Large intestine (tissue), 12 donors: ENCODE data around the gene PSMB1. TPM values are rescaled to one million over a fixed set of nuclear protein-coding genes. Genes with fewer than 3 reads are reported as not detected.

Experiments
- DNase-seq, 2 donors: peaks; one replicate each; pipeline versions ENCODE4 v3.0.0 to v3.0.0-alpha.2; 2013
- H3K27ac ChIP-seq: one replicate; pipeline ENCODE4 v1.5.1; 2013; ENCODE audit warnings: low read length
- H3K27me3 ChIP-seq: 2 replicates; pipeline ENCODE4 v1.6.1; 2013; ENCODE audit warnings: low read length; ENCODE audit not compliant: control insufficient read depth, insufficient read depth
- H3K36me3 ChIP-seq: 2 replicates; pipeline ENCODE4 v1.6.1; 2013; ENCODE audit warnings: low read length; ENCODE audit not compliant: control insufficient read depth, insufficient read depth
- H3K4me1 ChIP-seq: one replicate; pipeline ENCODE4 v1.6.1; 2013; ENCODE audit warnings: low read length; ENCODE audit not compliant: control insufficient read depth, insufficient read depth
- H3K4me3 ChIP-seq: one replicate; pipeline ENCODE4 v1.5.1; 2013; ENCODE audit warnings: low read length
- H3K9me3 ChIP-seq: one replicate; pipeline ENCODE4 v1.6.1; 2013; ENCODE audit warnings: mild to moderate bottlenecking, low read depth, low read length, moderate library complexity; ENCODE audit not compliant: control insufficient read depth
- WGBS: methylation state at CpG from one replicate; pipeline ENCODE4 v1.1.5; 2013; ENCODE audit warnings: low lambda C conversion rate; ENCODE audit not compliant: insufficient coverage; 5-methylcytosine and 5-hydroxymethylcytosine counted together
- long read RNA-seq, 11 donors: transcript quantifications; one replicate each; lab custom pipeline, GENCODE V29; 2026
- polyA plus RNA-seq: library from polyadenylated mRNA; unstranded; fragments of 120-200 nt; gene quantifications from one replicate; pipeline ENCODE4 v1.2.1, GENCODE V29; 2013

The PSMB1 gene
- 188 TPM for polyA plus RNA-seq
- long read RNA-seq, donor 1, transcript PSMB1-202 (5 exons, 1,939 nt) = minor isoform, 9 of 72 reads
- long read RNA-seq, donor 1, transcript PSMB1-201 (6 exons, 928 nt) = major isoform, 63 of 72 reads
- long read RNA-seq, donor 1, partial matches to known transcripts = 0 of 72 reads
- long read RNA-seq, donor 1, other reads (novel, unspliced or antisense) = 0 of 72 reads
- long read RNA-seq, donor 2, transcript PSMB1-202 (5 exons, 1,939 nt) = minor isoform, 29 of 193 reads
- long read RNA-seq, donor 2, transcript PSMB1-201 (6 exons, 928 nt) = major isoform, 133 of 193 reads
- long read RNA-seq, donor 2, partial matches to known transcripts = 13 of 193 reads
- long read RNA-seq, donor 2, other reads (novel, unspliced or antisense) = 18 of 193 reads
- long read RNA-seq, donor 3, transcript PSMB1-202 (5 exons, 1,939 nt) = minor isoform, 21 of 215 reads
- long read RNA-seq, donor 3, transcript PSMB1-201 (6 exons, 928 nt) = major isoform, 144 of 215 reads
- long read RNA-seq, donor 3, partial matches to known transcripts = 25 of 215 reads
- long read RNA-seq, donor 3, other reads (novel, unspliced or antisense) = 25 of 215 reads
- long read RNA-seq, donor 4, transcript PSMB1-201 (6 exons, 928 nt) = major isoform, 14 of 14 reads
- long read RNA-seq, donor 4, partial matches to known transcripts = 0 of 14 reads
- long read RNA-seq, donor 4, other reads (novel, unspliced or antisense) = 0 of 14 reads
- long read RNA-seq, donor 5, transcript PSMB1-201 (6 exons, 928 nt) = major isoform, 65 of 94 reads
- long read RNA-seq, donor 5, transcript PSMB1-202 (5 exons, 1,939 nt) = minor isoform, 12 of 94 reads
- long read RNA-seq, donor 5, partial matches to known transcripts = 9 of 94 reads
- long read RNA-seq, donor 5, other reads (novel, unspliced or antisense) = 8 of 94 reads
- long read RNA-seq, donor 6, transcript PSMB1-202 (5 exons, 1,939 nt) = minor isoform, 8 of 140 reads
- long read RNA-seq, donor 6, transcript PSMB1-201 (6 exons, 928 nt) = major isoform, 105 of 140 reads
- long read RNA-seq, donor 6, partial matches to known transcripts = 18 of 140 reads
- long read RNA-seq, donor 6, other reads (novel, unspliced or antisense) = 9 of 140 reads
- long read RNA-seq, donor 7, transcript PSMB1-201 (6 exons, 928 nt) = major isoform, 55 of 69 reads
- long read RNA-seq, donor 7, transcript PSMB1-202 (5 exons, 1,939 nt) = minor isoform, 8 of 69 reads
- long read RNA-seq, donor 7, partial matches to known transcripts = 0 of 69 reads
- long read RNA-seq, donor 7, other reads (novel, unspliced or antisense) = 6 of 69 reads
- long read RNA-seq, donor 8, transcript PSMB1-201 (6 exons, 928 nt) = major isoform, 152 of 215 reads
- long read RNA-seq, donor 8, transcript PSMB1-202 (5 exons, 1,939 nt) = minor isoform, 25 of 215 reads
- long read RNA-seq, donor 8, partial matches to known transcripts = 16 of 215 reads
- long read RNA-seq, donor 8, other reads (novel, unspliced or antisense) = 22 of 215 reads
- long read RNA-seq, donor 9, transcript PSMB1-202 (5 exons, 1,939 nt) = minor isoform, 17 of 167 reads
- long read RNA-seq, donor 9, transcript PSMB1-201 (6 exons, 928 nt) = major isoform, 129 of 167 reads
- long read RNA-seq, donor 9, partial matches to known transcripts = 6 of 167 reads
- long read RNA-seq, donor 9, other reads (novel, unspliced or antisense) = 15 of 167 reads
- long read RNA-seq, donor 10, transcript PSMB1-202 (5 exons, 1,939 nt) = minor isoform, 15 of 170 reads
- long read RNA-seq, donor 10, transcript PSMB1-201 (6 exons, 928 nt) = major isoform, 122 of 170 reads
- long read RNA-seq, donor 10, partial matches to known transcripts = 27 of 170 reads
- long read RNA-seq, donor 10, other reads (novel, unspliced or antisense) = 6 of 170 reads
- long read RNA-seq, donor 11, transcript PSMB1-201 (6 exons, 928 nt) = major isoform, 80 of 146 reads
- long read RNA-seq, donor 11, transcript PSMB1-202 (5 exons, 1,939 nt) = minor isoform, 11 of 146 reads
- long read RNA-seq, donor 11, partial matches to known transcripts = 34 of 146 reads
- long read RNA-seq, donor 11, other reads (novel, unspliced or antisense) = 21 of 146 reads

DNA sequence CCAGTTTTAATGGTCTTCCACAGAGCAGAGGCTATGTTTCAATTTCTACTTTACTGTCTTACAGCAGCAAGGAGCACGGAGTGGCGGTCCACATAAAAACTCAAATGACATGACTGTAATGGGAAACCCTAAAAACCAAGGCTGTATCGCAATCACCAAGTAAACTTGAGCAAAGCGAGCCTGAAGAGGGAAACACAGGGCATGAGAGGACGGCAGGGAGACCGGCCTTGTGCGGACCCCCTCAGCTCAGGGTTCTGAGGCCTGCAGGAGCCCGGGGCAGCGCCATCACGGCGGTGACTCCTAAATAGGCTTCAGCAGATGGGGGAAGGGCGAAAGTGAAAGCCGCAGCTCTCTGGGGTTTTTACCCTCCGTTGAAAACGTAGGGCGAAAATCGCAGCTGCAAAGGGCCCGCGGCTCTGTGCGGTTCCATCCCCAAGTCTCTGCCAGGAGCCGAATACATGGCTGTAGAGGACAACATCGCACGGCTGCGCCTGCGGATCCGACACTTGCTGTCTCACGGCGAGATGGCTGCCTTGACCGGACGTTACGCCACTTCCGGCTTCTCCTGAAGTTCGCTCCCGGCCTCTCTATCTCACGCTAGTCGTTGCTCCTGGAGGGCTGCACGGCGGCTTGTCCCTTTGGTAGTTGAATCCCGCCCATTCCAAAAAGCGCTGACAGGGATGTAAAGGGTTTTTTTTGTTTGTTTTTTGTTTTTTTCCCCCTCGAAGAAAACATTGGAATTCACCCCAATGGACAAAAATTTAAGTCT, at the start of gene PSMB1:
Gene PSMB1 (minus strand): TSS at position 543 of the 769 bp plus-strand sequence. CDS start 65 bp downstream, at position 478.
- H3K36me3 ChIP-seq = peaks cover 21% of the 10 kb centered on the region
- H3K4me3 ChIP-seq = peak within 1 kb of the TSS; percentile 72
- peaks cover 15% of the 10 kb centered on the region for H3K4me1 ChIP-seq
- H3K27ac ChIP-seq = peak within 1 kb of the TSS; percentile 90
- H3K27me3 ChIP-seq = no peaks in the 10 kb centered on the region
- peak; percentile 94 to 95 for DNase-seq
- H3K9me3 ChIP-seq = no peaks in the 10 kb centered on the region
- WGBS = no CpG with 5 or more reads among the region's 41 CpGs

DNA sequence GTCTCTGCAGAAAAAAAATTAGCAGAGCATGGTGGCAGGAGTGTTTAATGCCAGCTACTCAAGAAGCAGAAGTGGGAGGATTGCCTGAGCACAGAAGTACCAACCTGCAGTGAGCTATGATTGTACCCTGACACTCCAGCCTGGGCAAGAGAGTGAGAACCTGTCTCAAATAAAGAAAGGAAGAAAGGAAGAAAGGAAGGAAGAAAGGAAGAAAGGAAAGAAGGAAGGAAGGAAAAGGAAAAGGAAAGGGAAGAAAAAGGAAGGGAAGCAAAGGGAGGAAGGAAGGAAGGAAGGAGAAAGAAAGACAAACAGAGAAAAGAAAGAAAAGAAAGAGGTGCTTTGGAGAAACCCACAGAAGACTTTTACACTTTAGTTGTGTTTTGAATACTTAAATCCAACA, 44.2 kb upstream of the PSMB1 start:
- DNase-seq = no peak
- Histone ChIP-seq H3K4me1 (no peaks in the 10 kb centered on the region), H3K9me3 (no peaks in the 10 kb centered on the region), H3K36me3 (no peaks in the 10 kb centered on the region), H3K4me3 (no peak overlapping the region), H3K27ac (no peak overlapping the region), H3K27me3 (no peaks in the 10 kb centered on the region)

DNA sequence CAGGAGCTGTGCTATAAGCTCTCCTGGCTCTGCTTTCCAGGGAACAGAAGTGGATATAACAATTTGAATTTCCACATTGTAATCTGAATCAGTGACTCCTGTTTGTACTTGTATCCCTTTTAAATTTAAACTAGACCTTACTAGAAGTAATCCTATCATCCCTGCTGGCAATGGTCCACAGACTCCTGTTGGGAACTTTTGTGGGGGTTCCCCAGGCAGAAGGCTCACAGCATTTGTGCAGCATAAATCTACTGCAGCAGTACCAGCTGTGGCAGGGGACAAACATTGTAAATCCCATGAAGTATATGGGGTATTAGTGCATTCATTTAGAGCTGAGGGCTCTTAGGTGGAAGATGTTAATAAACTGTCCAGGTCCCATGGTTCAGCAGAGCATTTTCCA, 43.3 kb upstream of the PSMB1 start:
- no peaks in the 10 kb centered on the region for H3K4me1 ChIP-seq
- no peaks in the 10 kb centered on the region for H3K9me3 ChIP-seq

DNA sequence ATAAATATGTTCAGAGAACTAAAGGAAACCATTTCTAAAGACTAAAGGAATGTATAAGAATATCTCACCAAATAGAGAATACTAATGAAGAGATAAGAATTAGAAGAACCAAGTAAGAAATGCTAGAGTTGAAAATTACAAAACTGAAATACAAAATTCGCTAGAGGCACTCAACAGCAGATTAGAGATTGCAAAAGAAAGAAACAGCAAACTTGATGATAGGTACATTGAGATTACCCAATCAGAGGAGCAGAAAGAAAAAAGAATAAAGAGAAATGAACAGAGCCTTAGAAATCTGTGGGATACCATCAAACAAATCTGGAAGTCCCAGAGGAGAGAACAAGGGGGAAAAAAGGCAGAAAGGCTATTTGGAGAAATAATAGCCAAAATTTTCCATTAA, 37.6 kb upstream of the PSMB1 start:
- WGBS = no CpG with 5 or more reads among the region's 1 CpG
- H3K27me3 ChIP-seq = no peaks in the 10 kb centered on the region
- DNase-seq = no peak

More for the DNA sequence above, 43.3 kb upstream of the PSMB1 start:
- DNase-seq = no peak
- no peaks in the 10 kb centered on the region for H3K36me3 ChIP-seq
- no peaks in the 10 kb centered on the region for H3K27me3 ChIP-seq
- no peak overlapping the region for H3K4me3 ChIP-seq
- no peak overlapping the region for H3K27ac ChIP-seq

DNA sequence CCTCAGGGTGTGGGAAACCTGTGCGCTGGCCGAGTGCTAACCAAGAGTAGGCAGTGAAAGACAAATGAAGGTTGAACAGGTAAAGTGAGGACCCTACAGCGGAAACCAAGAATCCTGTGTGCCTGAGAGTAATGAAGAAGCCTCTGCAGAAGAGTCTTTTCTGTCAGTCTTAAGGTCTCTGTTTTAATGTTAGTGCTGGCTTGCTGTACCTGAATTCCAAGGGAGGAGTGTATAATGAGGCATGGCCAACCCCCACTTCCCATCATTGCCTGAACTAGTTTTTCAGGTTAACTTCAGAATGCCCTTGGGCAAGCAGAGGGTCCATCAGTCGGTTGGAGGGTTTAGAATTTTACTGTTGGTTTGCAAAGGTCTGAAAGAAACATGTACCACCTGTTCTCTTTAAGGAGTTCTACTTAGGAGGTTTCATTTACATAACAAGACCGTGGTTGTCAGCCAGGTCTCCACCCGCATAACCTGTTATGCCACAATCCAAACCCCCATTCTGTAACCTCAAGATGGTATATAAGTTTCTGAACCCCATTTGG, 31.9 kb upstream of the PSMB1 start:
- Histone ChIP-seq H3K4me1 (peaks cover 4% of the 10 kb centered on the region), H3K27me3 (no peaks in the 10 kb centered on the region), H3K4me3 (peak overlapping the region; percentile 69), H3K9me3 (no peaks in the 10 kb centered on the region), H3K36me3 (peaks cover 14% of the 10 kb centered on the region), H3K27ac (peak overlapping the region; percentile 85)
- DNase-seq = peak; percentile 23 to 53
- 0% methylated on average over 1 of the region's 6 CpGs for WGBS

More for the DNA sequence above, 37.6 kb upstream of the PSMB1 start:
- Histone ChIP-seq H3K36me3 (no peaks in the 10 kb centered on the region), H3K4me1 (no peaks in the 10 kb centered on the region), H3K27ac (no peak overlapping the region), H3K9me3 (no peaks in the 10 kb centered on the region), H3K4me3 (no peak overlapping the region)

DNA sequence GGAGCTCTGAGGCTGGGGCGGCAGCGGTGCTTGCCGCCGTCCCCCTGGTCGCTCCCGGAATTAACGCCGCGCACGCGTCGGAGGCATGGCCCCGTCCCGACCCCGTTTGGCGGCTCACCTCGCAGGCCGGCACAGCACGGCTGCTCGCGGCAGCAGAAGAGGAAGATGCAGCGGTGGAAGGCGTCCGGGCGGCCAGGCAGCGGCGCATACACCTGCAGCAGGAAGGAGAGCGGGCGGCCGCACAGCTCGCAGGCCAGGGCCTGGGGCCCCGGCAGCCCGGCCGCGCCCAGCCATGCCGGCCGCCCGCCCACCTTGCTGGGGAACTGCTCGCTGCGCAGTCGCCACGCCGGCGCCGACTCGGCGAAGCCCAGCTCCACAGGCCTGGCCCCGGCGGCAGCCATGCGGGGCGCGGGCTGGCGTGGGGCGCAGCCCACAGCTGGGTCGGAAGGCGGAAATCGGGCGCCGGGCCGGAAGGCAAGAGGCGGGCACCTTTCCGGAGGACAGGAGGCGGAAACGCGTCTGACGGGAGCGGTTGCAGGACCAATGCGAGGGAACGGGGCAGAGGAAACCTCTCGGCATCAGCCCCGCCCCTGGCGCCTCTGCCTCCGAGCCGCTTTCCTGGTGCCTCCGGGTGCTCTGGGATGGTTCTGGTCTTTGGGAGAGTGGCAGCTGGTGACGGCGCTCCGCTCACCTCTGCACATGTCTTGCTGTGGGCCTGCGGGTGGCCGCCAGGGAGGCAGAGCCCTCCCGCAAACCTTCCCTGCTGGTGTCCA, 31.3 kb upstream of the PSMB1 start, which contains the start of gene PDCD2:
Gene PDCD2 (minus strand): TSS at position 457 of the 773 bp plus-strand sequence. CDS start 56 bp downstream, at position 401.
- WGBS = no CpG with 5 or more reads among the region's 81 CpGs
- H3K9me3 ChIP-seq = no peaks in the 10 kb centered on the region
- peak; percentile 91 to 95 for DNase-seq

DNA sequence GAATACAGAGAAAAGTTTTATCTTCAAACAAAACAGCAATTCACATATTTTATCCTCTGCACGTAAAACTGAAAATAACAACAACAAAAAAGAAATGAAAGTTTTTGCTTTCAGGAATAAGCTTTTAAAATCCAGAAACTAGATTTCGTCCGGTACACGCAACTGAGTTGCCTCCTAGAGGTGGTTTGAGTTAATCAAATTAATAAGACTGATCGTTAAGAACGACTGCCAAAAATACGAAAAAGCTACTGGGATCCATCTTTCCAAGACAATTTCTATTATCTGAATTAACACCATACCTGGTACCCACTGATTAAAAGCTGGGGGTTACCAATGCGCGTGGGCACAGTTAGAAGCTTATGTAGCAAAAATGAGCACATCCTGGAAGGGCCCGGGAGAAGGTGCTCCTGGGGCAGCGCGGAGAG, 30.7 kb upstream of the PSMB1 start:
- no peaks in the 10 kb centered on the region for H3K9me3 ChIP-seq
- peak overlapping the region; percentile 66 for H3K4me3 ChIP-seq
- no peak for DNase-seq
- no peaks in the 10 kb centered on the region for H3K27me3 ChIP-seq
- peak overlapping the region; percentile 39 for H3K27ac ChIP-seq
- 0% methylated on average over 1 of the region's 12 CpGs for WGBS
- peaks cover 16% of the 10 kb centered on the region for H3K36me3 ChIP-seq
- peaks cover 4% of the 10 kb centered on the region for H3K4me1 ChIP-seq

More for the DNA sequence above, 31.3 kb upstream of the PSMB1 start, which contains the start of gene PDCD2:
- Histone ChIP-seq H3K27me3 (no peaks in the 10 kb centered on the region), H3K27ac (peak within 1 kb of the TSS; percentile 85), H3K36me3 (peaks cover 16% of the 10 kb centered on the region), H3K4me3 (peak within 1 kb of the TSS; percentile 69), H3K4me1 (peaks cover 4% of the 10 kb centered on the region)

DNA sequence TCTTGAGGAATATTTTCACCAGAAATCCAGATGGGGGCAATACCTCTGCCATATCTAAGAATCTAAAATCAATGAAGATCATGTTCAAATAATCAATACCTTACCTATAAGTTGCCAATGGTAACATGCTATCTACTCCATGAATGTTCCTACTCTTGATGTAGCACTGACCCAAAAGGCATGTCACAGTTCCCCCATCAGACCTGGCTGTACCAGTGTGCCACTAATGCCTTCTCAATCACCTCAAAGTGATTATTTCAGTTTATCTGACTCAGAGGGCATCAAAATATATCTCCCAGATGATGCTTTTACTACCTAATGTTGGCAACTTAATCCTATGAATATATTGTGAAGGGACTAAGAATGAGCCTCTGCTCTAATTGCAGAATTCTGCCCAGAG, 25.8 kb upstream of the PSMB1 start:
- Histone ChIP-seq H3K4me1 (peaks cover 4% of the 10 kb centered on the region), H3K4me3 (no peak overlapping the region), H3K27ac (no peak overlapping the region), H3K9me3 (no peaks in the 10 kb centered on the region), H3K36me3 (peaks cover 41% of the 10 kb centered on the region), H3K27me3 (no peaks in the 10 kb centered on the region)
- DNase-seq = no peak
